SK-N-SH (cell line): ENCODE measurements around the gene DGKD. TPM values are rescaled to one million over a fixed set of nuclear protein-coding genes. Genes with fewer than 3 reads are reported as not detected.

Source experiments
- CTCF ChIA-PET: fragments of 300-600, 350-600 bp; formaldehyde crosslinking; extraction: SDS; loops from one replicate; lab custom pipeline; 2021; lab: Yijun Ruan, JAX
- POLR2A ChIA-PET: fragments of 350-600 bp; sonication (Branson Sonifier 250); formaldehyde crosslinking; extraction: SDS; loops from one replicate; lab custom pipeline; 2020; ENCODE audit warnings: antibody characterized with exemption, inconsistent platforms; lab: Yijun Ruan, JAX
- DNase-seq: peaks from one replicate; pipeline ENCODE4 v3.0.0; 2012
- H2AFZ ChIP-seq: fragments of 200-600 bp; sonication (generic); 2 replicates; pipeline ENCODE4 v1.8.1; 2016; ENCODE audit warnings: antibody characterized with exemption, mild to moderate bottlenecking, low read depth
- H3F3A ChIP-seq: fragments of 200-600 bp; sonication (generic); replicated peaks from 2 replicates; pipeline ENCODE3; 2016; ENCODE audit warnings: antibody characterized with exemption, mild to moderate bottlenecking; ENCODE audit not compliant: insufficient read depth
- H3K27ac ChIP-seq, 2 experiments: fragments of 200-500 bp in 1 of 2; fragments of 200-600 bp in 1 of 2; sonication (Bioruptor generic) in 1 of 2; sonication (generic), shearing (Covaris generic) in 1 of 2; 2 replicates each; pipeline versions ENCODE4 v1.5.1 to v1.6.1; 2014 to 2016; ENCODE audit warnings: low read depth in 2 of 2, inconsistent platforms in 1 of 2, low read length in 1 of 2, mild to moderate bottlenecking in 1 of 2, mixed read lengths in 1 of 2
- H3K27me3 ChIP-seq: fragments of 200-600 bp; sonication (generic), shearing (Covaris generic); 2 replicates; pipeline ENCODE4 v1.6.1; 2016; ENCODE audit warnings: mixed run types; ENCODE audit not compliant: insufficient read depth
- H3K36me3 ChIP-seq, 2 experiments: fragments of 200-500 bp in 1 of 2; fragments of 200-600 bp in 1 of 2; sonication (Bioruptor generic) in 1 of 2; sonication (generic) in 1 of 2; replicated peaks in 1 of 2; 2 replicates each; pipeline versions ENCODE3 to v1.5.1; 2014 to 2016; ENCODE audit warnings: low read length in 1 of 2, mild to moderate bottlenecking in 1 of 2; ENCODE audit not compliant: insufficient read depth in 2 of 2, control insufficient read depth in 1 of 2
- H3K4me1 ChIP-seq, 2 experiments: fragments of 200-500 bp in 1 of 2; fragments of 200-600 bp in 1 of 2; sonication (Bioruptor generic) in 1 of 2; sonication (generic), shearing (Covaris generic) in 1 of 2; 2 replicates each; pipeline versions ENCODE4 v1.5.1 to v1.6.1; 2014 to 2016; ENCODE audit warnings: low read depth in 1 of 2, low read length in 1 of 2, mixed run types in 1 of 2; ENCODE audit not compliant: insufficient read depth in 2 of 2, control insufficient read depth in 1 of 2
- H3K4me2 ChIP-seq: fragments of 200-600 bp; sonication (generic), shearing (Covaris generic); 2 replicates; pipeline ENCODE4 v1.6.1; 2017; ENCODE audit warnings: mixed run types
- H3K4me3 ChIP-seq, 2 experiments: fragments of 200-500 bp in 1 of 2; fragments of 200-600 bp in 1 of 2; sonication (Bioruptor generic) in 1 of 2; sonication (generic), shearing (Covaris generic) in 1 of 2; 2 replicates each; pipeline versions ENCODE4 v1.5.1 to v1.8.1; 2014 to 2016; ENCODE audit warnings: low read depth in 2 of 2, inconsistent platforms in 1 of 2, low read length in 1 of 2, mild to moderate bottlenecking in 1 of 2, mixed read lengths in 1 of 2, moderate library complexity in 1 of 2
- H3K79me2 ChIP-seq: fragments of 200-600 bp; sonication (generic); 2 replicates; pipeline ENCODE4 v1.8.1; 2017; ENCODE audit warnings: mild to moderate bottlenecking; ENCODE audit not compliant: insufficient read depth
- H3K9ac ChIP-seq: fragments of 200-600 bp; sonication (generic); 2 replicates; pipeline ENCODE4 v1.6.1; 2017; ENCODE audit warnings: mixed run types
- H3K9me2 ChIP-seq: fragments of 200-600 bp; sonication (generic); 2 replicates; pipeline ENCODE4 v1.6.1; 2017; ENCODE audit warnings: mixed run types
- H3K9me3 ChIP-seq: fragments of 200-600 bp; sonication (generic); 2 replicates; pipeline ENCODE4 v1.6.1; 2017; ENCODE audit warnings: mixed run types, mild to moderate bottlenecking, moderate library complexity
- H4K20me1 ChIP-seq: fragments of 200-600 bp; sonication (generic); 2 replicates; pipeline ENCODE4 v1.6.1; 2017; ENCODE audit warnings: mild to moderate bottlenecking, mixed run types; ENCODE audit not compliant: insufficient read depth
- CHD2 ChIP-seq: fragments of 150-350 bp; IDR thresholded peaks from 2 replicates; pipeline ENCODE4 v1.6.1; 2018; ENCODE audit warnings: low read length; ENCODE audit not compliant: partially characterized antibody
- ELF1 ChIP-seq: IDR thresholded peaks from 2 replicates; pipeline ENCODE4 v1.4.0; 2012
- EP300 ChIP-seq, 2 experiments: IDR thresholded peaks; 2 replicates each; pipeline versions ENCODE4 v1.4.0 to v1.6.1; 2012; ENCODE audit warnings: borderline replicate concordance in 1 of 2, low read depth in 1 of 2, low read length in 1 of 2
- FOSL2 ChIP-seq: IDR thresholded peaks from 2 replicates; pipeline ENCODE4 v1.4.0; 2012; ENCODE audit warnings: low read depth, mild to moderate bottlenecking, moderate library complexity, borderline replicate concordance
- GABPA ChIP-seq: IDR thresholded peaks from 2 replicates; pipeline ENCODE4 v1.4.0; 2012; ENCODE audit warnings: low read depth, mild to moderate bottlenecking
- GATA2 ChIP-seq: sonication (generic); formaldehyde crosslinking; IDR thresholded peaks from 2 replicates; pipeline ENCODE4 v1.5.0; 2020; ENCODE audit warnings: mild to moderate bottlenecking, missing genetic modification reagents
- IRF3 ChIP-seq: fragments of 150-350 bp; IDR thresholded peaks from 2 replicates; pipeline ENCODE4 v1.6.1; 2016; ENCODE audit warnings: mild to moderate bottlenecking, low read depth, low read length
- MXI1 ChIP-seq: IDR thresholded peaks from 2 replicates; pipeline ENCODE4 v1.6.1; 2012; ENCODE audit warnings: mild to moderate bottlenecking, low read depth, low read length, improper control_type of control experiment
- POLR2AphosphoS5 ChIP-seq: IDR thresholded peaks from 2 replicates; pipeline ENCODE4 v1.6.1; 2012; ENCODE audit warnings: low read depth, low read length
- RXRA ChIP-seq: IDR thresholded peaks from 2 replicates; pipeline ENCODE4 v1.4.0; 2012; ENCODE audit warnings: low read depth, mild to moderate bottlenecking, borderline replicate concordance
- SIN3A ChIP-seq: IDR thresholded peaks from 2 replicates; pipeline ENCODE4 v1.6.1; 2012; ENCODE audit warnings: low read depth, mild to moderate bottlenecking, low read length, moderate library complexity, borderline replicate concordance
- TCF12 ChIP-seq: IDR thresholded peaks from 2 replicates; pipeline ENCODE4 v1.4.0; 2012
- TEAD4 ChIP-seq: IDR thresholded peaks from 2 replicates; pipeline ENCODE4 v1.4.0; 2012; ENCODE audit warnings: mild to moderate bottlenecking, borderline replicate concordance; ENCODE audit not compliant: insufficient read depth
- WGBS: methylation state at CpG from one replicate; pipeline ENCODE4 v1.1.6; 2017; ENCODE audit warnings: low lambda C conversion rate; 5-methylcytosine and 5-hydroxymethylcytosine counted together
- polyA plus RNA-seq, 3 experiments: library from polyadenylated mRNA; depleted of rRNA; stranded (reverse); fragments of >200 nt; gene quantifications; 2 replicates each; pipeline ENCODE4 v1.2.3, GENCODE V29; 2012
- TF ChIP-seq, protein P1 (sequence below): IDR thresholded peaks from 2 replicates; pipeline ENCODE4 v1.4.0; 2012; ENCODE audit warnings: low read depth, borderline replicate concordance
- TF ChIP-seq, protein P2 (sequence below): fragments of 150-350 bp; IDR thresholded peaks from 2 replicates; pipeline ENCODE4 v1.6.1; 2017; ENCODE audit warnings: antibody characterized with exemption, low read length, low read depth, borderline replicate concordance
- TF ChIP-seq, protein P3 (sequence below): IDR thresholded peaks from 2 replicates; pipeline ENCODE4; 2012
- TF ChIP-seq, protein P4 (sequence below): fragments of 200-600 bp; sonication (generic); IDR thresholded peaks from 2 replicates; pipeline ENCODE4 v1.6.1; 2017; ENCODE audit warnings: antibody characterized with exemption, mild to moderate bottlenecking, moderate library complexity

The DGKD gene
- polyA plus RNA-seq, 1 of the 3 experiments (the other 2 are of a cell fraction): 21.7 TPM

DNA sequence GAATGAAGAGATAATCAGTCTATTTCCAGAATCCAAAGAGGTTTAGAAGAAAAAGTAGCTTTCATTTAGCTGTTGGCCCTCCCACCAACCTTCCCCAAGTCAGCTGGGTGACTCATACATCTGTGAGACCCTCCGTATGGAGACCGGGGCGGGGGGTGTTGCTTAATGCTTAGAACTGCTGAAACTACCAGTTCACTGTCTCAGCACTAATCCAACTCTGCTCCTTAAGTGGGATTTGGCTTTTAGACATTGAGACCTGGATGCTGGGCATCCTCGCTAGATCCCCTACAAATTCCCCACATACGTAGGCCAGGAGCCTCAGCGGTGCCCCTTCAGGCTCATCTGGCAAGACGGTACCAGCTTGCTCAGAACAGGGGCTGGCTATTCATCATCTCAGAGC is 46.7 kb upstream of the DGKD start, which contains the start of gene SAG (continued):
- no peak for TF ChIP-seq IRF3
- no peak for TF ChIP-seq CHD2
- no peak for TF ChIP-seq ELF1
- no peak for TF ChIP-seq GATA2 (CRISPR knock-in tag)

- no peak for TF ChIP-seq TCF12
- TF ChIP-seq, protein P1, sequence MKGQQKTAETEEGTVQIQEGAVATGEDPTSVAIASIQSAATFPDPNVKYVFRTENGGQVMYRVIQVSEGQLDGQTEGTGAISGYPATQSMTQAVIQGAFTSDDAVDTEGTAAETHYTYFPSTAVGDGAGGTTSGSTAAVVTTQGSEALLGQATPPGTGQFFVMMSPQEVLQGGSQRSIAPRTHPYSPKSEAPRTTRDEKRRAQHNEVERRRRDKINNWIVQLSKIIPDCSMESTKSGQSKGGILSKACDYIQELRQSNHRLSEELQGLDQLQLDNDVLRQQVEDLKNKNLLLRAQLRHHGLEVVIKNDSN: no peak
- no peak for TF ChIP-seq SIN3A
- no peak for TF ChIP-seq MXI1
- no peak for TF ChIP-seq RXRA
- TF ChIP-seq, protein P2, sequence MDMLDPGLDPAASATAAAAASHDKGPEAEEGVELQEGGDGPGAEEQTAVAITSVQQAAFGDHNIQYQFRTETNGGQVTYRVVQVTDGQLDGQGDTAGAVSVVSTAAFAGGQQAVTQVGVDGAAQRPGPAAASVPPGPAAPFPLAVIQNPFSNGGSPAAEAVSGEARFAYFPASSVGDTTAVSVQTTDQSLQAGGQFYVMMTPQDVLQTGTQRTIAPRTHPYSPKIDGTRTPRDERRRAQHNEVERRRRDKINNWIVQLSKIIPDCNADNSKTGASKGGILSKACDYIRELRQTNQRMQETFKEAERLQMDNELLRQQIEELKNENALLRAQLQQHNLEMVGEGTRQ: no peak
- no peak for TF ChIP-seq POLR2AphosphoS5
- TF ChIP-seq, protein P3, sequence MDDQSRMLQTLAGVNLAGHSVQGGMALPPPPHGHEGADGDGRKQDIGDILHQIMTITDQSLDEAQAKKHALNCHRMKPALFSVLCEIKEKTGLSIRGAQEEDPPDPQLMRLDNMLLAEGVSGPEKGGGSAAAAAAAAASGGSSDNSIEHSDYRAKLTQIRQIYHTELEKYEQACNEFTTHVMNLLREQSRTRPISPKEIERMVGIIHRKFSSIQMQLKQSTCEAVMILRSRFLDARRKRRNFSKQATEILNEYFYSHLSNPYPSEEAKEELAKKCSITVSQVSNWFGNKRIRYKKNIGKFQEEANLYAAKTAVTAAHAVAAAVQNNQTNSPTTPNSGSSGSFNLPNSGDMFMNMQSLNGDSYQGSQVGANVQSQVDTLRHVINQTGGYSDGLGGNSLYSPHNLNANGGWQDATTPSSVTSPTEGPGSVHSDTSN: no peak
- no peak for TF ChIP-seq EP300 (IDR thresholded peaks at IDR 0.05; ENCODE audit: borderline replicate concordance in 1 of 2, low read depth in 1 of 2, low read length in 1 of 2)
- TF ChIP-seq CHD2: no peak
- no peak for TF ChIP-seq GABPA
- TF ChIP-seq FOSL2: no peak
- TF ChIP-seq, protein P4, sequence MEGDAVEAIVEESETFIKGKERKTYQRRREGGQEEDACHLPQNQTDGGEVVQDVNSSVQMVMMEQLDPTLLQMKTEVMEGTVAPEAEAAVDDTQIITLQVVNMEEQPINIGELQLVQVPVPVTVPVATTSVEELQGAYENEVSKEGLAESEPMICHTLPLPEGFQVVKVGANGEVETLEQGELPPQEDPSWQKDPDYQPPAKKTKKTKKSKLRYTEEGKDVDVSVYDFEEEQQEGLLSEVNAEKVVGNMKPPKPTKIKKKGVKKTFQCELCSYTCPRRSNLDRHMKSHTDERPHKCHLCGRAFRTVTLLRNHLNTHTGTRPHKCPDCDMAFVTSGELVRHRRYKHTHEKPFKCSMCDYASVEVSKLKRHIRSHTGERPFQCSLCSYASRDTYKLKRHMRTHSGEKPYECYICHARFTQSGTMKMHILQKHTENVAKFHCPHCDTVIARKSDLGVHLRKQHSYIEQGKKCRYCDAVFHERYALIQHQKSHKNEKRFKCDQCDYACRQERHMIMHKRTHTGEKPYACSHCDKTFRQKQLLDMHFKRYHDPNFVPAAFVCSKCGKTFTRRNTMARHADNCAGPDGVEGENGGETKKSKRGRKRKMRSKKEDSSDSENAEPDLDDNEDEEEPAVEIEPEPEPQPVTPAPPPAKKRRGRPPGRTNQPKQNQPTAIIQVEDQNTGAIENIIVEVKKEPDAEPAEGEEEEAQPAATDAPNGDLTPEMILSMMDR: no peak
- TF ChIP-seq TEAD4: no peak
- TF ChIP-seq, all 33 proteins: peak for 0
- H2AFZ ChIP-seq: no peak overlapping the region
- H4K20me1 ChIP-seq: no peaks in the 10 kb centered on the region
- ChIA-PET POLR2A (no interaction called here), CTCF (no interaction called here)
- H3K27ac ChIP-seq: no peak overlapping the region
- 85% methylated on average over 8 of the region's 11 CpGs for WGBS
- no peak overlapping the region for H3K4me3 ChIP-seq
- no peaks in the 10 kb centered on the region for H3K4me1 ChIP-seq
- no peaks in the 10 kb centered on the region for H3K9me2 ChIP-seq
- no peaks in the 10 kb centered on the region for H3K79me2 ChIP-seq
- no peak for DNase-seq
- H3K4me2 ChIP-seq: no peak overlapping the region
- H3K9ac ChIP-seq: no peak overlapping the region
- H3F3A ChIP-seq: no peaks in the 10 kb centered on the region
- H3K9me3 ChIP-seq: no peaks in the 10 kb centered on the region
- H3K36me3 ChIP-seq: no peaks in the 10 kb centered on the region
- H3K27me3 ChIP-seq: peaks cover 6% of the 10 kb centered on the region; the same call in 1 of the 2 replicates
Measured at GRCh38 chr2:233311241-233311926, 42.9 kb upstream of the DGKD start.
